Heart left ventricle (tissue), 13 donors: ENCODE data around the gene TMEM121B.

Source experiments
- CTCF ChIP-seq, 12 donors: fragments of 200-600 bp; sonication (generic) in 4 of 12; IDR thresholded peaks; one replicate each; pipeline versions ENCODE4 v1.5.0 to v1.8.0; 2018 to 2022; ENCODE audit warnings: antibody characterized with exemption in 12 of 12, mild to moderate bottlenecking in 5 of 12
- POLR2A ChIP-seq, 2 donors: fragments of 450-650 bp; IDR thresholded peaks; one replicate each; pipeline ENCODE4 v1.6.1; 2017; ENCODE audit warnings: antibody characterized with exemption in 2 of 2, mild to moderate bottlenecking in 2 of 2, moderate library complexity in 2 of 2
- donor health status: ischemic (EF 13 %, LVEDD 7.1; RV severe dilation, severe dysfunction).
- donor health status: DM: no; HTN: yes; CAD: no.
- donor health status: DM: no; HTN: no; CAD: no.
- donor health status: ischemic (EF 25% LVEDD 6.9; RV normal size, moderate dysfunction).
- donor health status: ischemic (EF 25% LVEDD 5.7; RV mildly dilated, moderate dysfunction).
- donor health status: ischemic (EF 35%, LVEDD 5.7; RV mildly dilated, moderate dysfunction).
- donor health status: nonischemic (EF 11% LVEDD 7.7; RV severe dilation, severe dysfunction).
- donor health status: DM: yes; HTN: yes; CAD: no.
- donor health status: PGD.
- donor health status: ischemic (EF 29% LVEDD 5.4; RV normal size, mild dysfunction).
- donor health status: nonischemic (EF 23%, LVEDD 6.1; RV moderate dilation, normal function).

GRCh38 chr22:17133137-17133536 is 12.0 kb upstream of the TMEM121B start:
- TF ChIP-seq CTCF (IDR thresholded peaks at IDR 0.05) (no peak), POLR2A (IDR thresholded peaks at IDR 0.05) (no peak)
